ENCODE measurements around the gene SDR42E1. TPM values are rescaled to one million over a fixed set of nuclear protein-coding genes. Genes with fewer than 3 reads are reported as not detected.

SDR42E1 gene
- total and polyA plus RNA-seq, 7 experiments from 2014 or later = 2.2 to 12.1 (median 4.6) TPM

DNA sequence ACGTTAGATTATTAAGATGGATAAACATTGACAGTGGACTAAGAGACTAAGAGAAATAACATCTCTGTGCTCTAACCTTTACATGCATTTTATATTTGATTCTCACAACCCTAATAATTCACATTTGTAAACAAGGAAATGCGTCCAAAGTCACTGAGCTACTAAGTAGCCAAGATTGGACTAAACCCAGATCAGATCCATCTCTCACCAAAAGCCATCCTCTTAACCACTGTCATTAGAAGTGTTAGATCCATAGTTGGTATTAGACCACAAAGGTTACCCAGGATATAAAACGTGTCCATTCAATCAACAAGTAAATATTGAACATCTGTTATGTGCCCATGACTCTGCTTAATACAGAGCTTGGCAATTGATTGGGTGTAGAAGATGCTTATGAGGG, 29.0 kb upstream of the SDR42E1 start:
- H3K4me1 Mint-ChIP-seq = peaks cover 0 to 3% (median 0%) of the 10 kb centered on the region in 7 donors
- no peaks in the 10 kb centered on the region for H3K4me1 ChIP-seq (ENCODE audit: control insufficient read depth in 2 of 2, insufficient read depth in 2 of 2, low read length in 2 of 2)
- DNase-seq (no peak), ATAC-seq (no peak)
- no peak overlapping the region for H3K27ac Mint-ChIP-seq
- H3K36me3 Mint-ChIP-seq = no peaks in the 10 kb centered on the region
- intact Hi-C loops (cut with micrococcal nuclease) = no loop called here
- H3K9me3 Mint-ChIP-seq = no peaks in the 10 kb centered on the region
- no peaks in the 10 kb centered on the region for H3K9me3 ChIP-seq (ENCODE audit: control insufficient read depth in 2 of 3, low read length in 3 of 3)
- ChIA-PET POLR2A (no interaction called here), CTCF (no interaction called here)
- peaks cover 9 to 33% (median 17%) of the 10 kb centered on the region in 5 donors for H3K27me3 Mint-ChIP-seq
- H3K36me3 ChIP-seq (ENCODE audit: control insufficient read depth in 2 of 3, insufficient read depth in 3 of 3, low read length in 3 of 3) = no peaks in the 10 kb centered on the region
- H3K27ac ChIP-seq (ENCODE audit: low read depth, low read length) = no peak overlapping the region
- no peak overlapping the region for H3K4me3 ChIP-seq (ENCODE audit: low read length)
- no peaks in the 10 kb centered on the region for H3K27me3 ChIP-seq (ENCODE audit: control insufficient read depth in 2 of 2, insufficient read depth in 2 of 2, low read length in 2 of 2)
- H3K4me3 Mint-ChIP-seq = no peak overlapping the region

DNA sequence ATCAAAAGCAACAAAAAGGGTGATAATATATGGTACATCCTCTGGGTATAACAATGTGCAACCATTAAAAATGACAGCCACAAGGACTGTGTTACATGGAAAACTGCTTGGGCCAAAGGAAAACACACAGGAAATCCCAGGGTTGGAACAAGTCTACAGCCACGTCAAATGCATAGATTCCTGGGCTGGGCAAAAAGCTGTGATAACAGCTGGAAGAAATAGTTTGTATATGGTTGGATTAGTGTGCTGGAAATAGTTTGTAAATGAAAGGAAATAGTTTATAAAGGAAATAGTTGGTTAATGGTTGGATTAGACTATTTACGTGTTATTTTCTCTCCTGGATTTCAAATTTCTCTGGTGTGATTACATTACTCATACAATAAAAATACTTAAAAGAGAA, 26.4 kb upstream of the SDR42E1 start:
- DNase-seq (no peak), ATAC-seq (no peak)
- Mint-ChIP-seq H3K4me3 (no peak overlapping the region), H3K36me3 (no peaks in the 10 kb centered on the region), H3K27ac (no peak overlapping the region), H3K4me1 (peaks cover 0 to 3% (median 0%) of the 10 kb centered on the region in 7 donors), H3K27me3 (peaks cover 15 to 37% (median 20%) of the 10 kb centered on the region in 5 donors), H3K9me3 (peaks cover 0 to 1% (median 0%) of the 10 kb centered on the region in 11 donors)
- ChIA-PET POLR2A (no interaction called here), CTCF (no interaction called here)
- Histone ChIP-seq H3K4me1 (ENCODE audit: control insufficient read depth in 2 of 2, insufficient read depth in 2 of 2, low read length in 2 of 2) (no peaks in the 10 kb centered on the region), H3K36me3 (ENCODE audit: control insufficient read depth in 2 of 3, insufficient read depth in 3 of 3, low read length in 3 of 3) (no peaks in the 10 kb centered on the region), H3K9me3 (ENCODE audit: control insufficient read depth in 2 of 3, low read length in 3 of 3) (no peaks in the 10 kb centered on the region), H3K4me3 (ENCODE audit: low read length) (no peak overlapping the region), H3K27ac (ENCODE audit: low read depth, low read length) (no peak overlapping the region), H3K27me3 (ENCODE audit: control insufficient read depth in 2 of 2, insufficient read depth in 2 of 2, low read length in 2 of 2) (no peaks in the 10 kb centered on the region)
- intact Hi-C loops (cut with micrococcal nuclease) = no loop called here

GRCh38 chr16:82037251-82037650, 26.0 kb upstream of the SDR42E1 start:
- no peaks in the 10 kb centered on the region for H3K4me1 ChIP-seq (ENCODE audit: control insufficient read depth in 2 of 2, insufficient read depth in 2 of 2, low read length in 2 of 2)
- intact Hi-C loops (cut with micrococcal nuclease) = no loop called here
- no peak overlapping the region for H3K4me3 ChIP-seq (ENCODE audit: low read length)
- ATAC-seq (no peak), DNase-seq (no peak)
- peaks cover 0 to 1% (median 0%) of the 10 kb centered on the region in 11 donors for H3K9me3 Mint-ChIP-seq
- no peak overlapping the region for H3K27ac Mint-ChIP-seq
- no peaks in the 10 kb centered on the region for H3K9me3 ChIP-seq (ENCODE audit: control insufficient read depth in 2 of 3, low read length in 3 of 3)
- H3K36me3 Mint-ChIP-seq = no peaks in the 10 kb centered on the region
- H3K4me1 Mint-ChIP-seq = peaks cover 0 to 3% (median 0%) of the 10 kb centered on the region in 7 donors
- no peak overlapping the region for H3K27ac ChIP-seq (ENCODE audit: low read depth, low read length)
- H3K27me3 Mint-ChIP-seq = peaks cover 15 to 37% (median 23%) of the 10 kb centered on the region in 5 donors
- CTCF ChIA-PET = interaction anchor here (0.6 kb wide), 1 partner anchor 60 kb away, joined by 3 read pairs; no protein-coding TSS in a partner anchor
- POLR2A ChIA-PET = no interaction called here
- H3K27me3 ChIP-seq (ENCODE audit: control insufficient read depth in 2 of 2, insufficient read depth in 2 of 2, low read length in 2 of 2) = no peaks in the 10 kb centered on the region
- no peak overlapping the region for H3K4me3 Mint-ChIP-seq
- H3K36me3 ChIP-seq (ENCODE audit: control insufficient read depth in 2 of 3, insufficient read depth in 3 of 3, low read length in 3 of 3) = no peaks in the 10 kb centered on the region

GRCh38 chr16:82034981-82035612, 23.8 kb upstream of the SDR42E1 start, which contains the start of gene HSD17B2:
HSD17B2 (plus strand) TSS chr16:82035253; CDS start chr16:82035425, 172 bp downstream.
- H3K36me3 Mint-ChIP-seq = no peaks in the 10 kb centered on the region
- no peaks in the 10 kb centered on the region for H3K4me1 Mint-ChIP-seq
- DNase-seq = no peak
- H3K36me3 ChIP-seq (ENCODE audit: control insufficient read depth in 2 of 3, insufficient read depth in 3 of 3, low read length in 3 of 3) = no peaks in the 10 kb centered on the region
- no peaks in the 10 kb centered on the region for H3K4me1 ChIP-seq (ENCODE audit: control insufficient read depth in 2 of 2, insufficient read depth in 2 of 2, low read length in 2 of 2)
- H3K4me3 Mint-ChIP-seq = no peak within 1 kb of the TSS
- H3K27ac ChIP-seq (ENCODE audit: low read depth, low read length) = no peak within 1 kb of the TSS
- no peak within 1 kb of the TSS for H3K4me3 ChIP-seq (ENCODE audit: low read length)
- H3K27me3 ChIP-seq (ENCODE audit: control insufficient read depth in 2 of 2, insufficient read depth in 2 of 2, low read length in 2 of 2) = no peaks in the 10 kb centered on the region
- ChIA-PET CTCF (no interaction called here), POLR2A (no interaction called here)
- peaks cover 19 to 42% (median 27%) of the 10 kb centered on the region in 5 donors for H3K27me3 Mint-ChIP-seq
- H3K9me3 ChIP-seq (ENCODE audit: control insufficient read depth in 2 of 3, low read length in 3 of 3) = no peaks in the 10 kb centered on the region
- no peak within 1 kb of the TSS for H3K27ac Mint-ChIP-seq
- H3K9me3 Mint-ChIP-seq = peaks cover 0 to 1% (median 0%) of the 10 kb centered on the region in 11 donors
- ATAC-seq = no peak
- intact Hi-C loops (cut with micrococcal nuclease) = no loop called here

GRCh38 chr16:82033683-82034300, 22.5 kb upstream of the SDR42E1 start:
- intact Hi-C loops (cut with micrococcal nuclease) = no loop called here
- POLR2A ChIA-PET = no interaction called here
- no peak for DNase-seq
- H3K27ac ChIP-seq (ENCODE audit: low read depth, low read length) = no peak overlapping the region
- no peaks in the 10 kb centered on the region for H3K4me1 ChIP-seq (ENCODE audit: control insufficient read depth in 2 of 2, insufficient read depth in 2 of 2, low read length in 2 of 2)
- H3K9me3 ChIP-seq (ENCODE audit: control insufficient read depth in 2 of 3, low read length in 3 of 3) = no peaks in the 10 kb centered on the region
- Mint-ChIP-seq H3K27me3 (peaks cover 15 to 32% (median 27%) of the 10 kb centered on the region in 5 donors), H3K36me3 (no peaks in the 10 kb centered on the region), H3K4me3 (no peak overlapping the region), H3K9me3 (peaks cover 0 to 1% (median 0%) of the 10 kb centered on the region in 11 donors), H3K27ac (no peak overlapping the region), H3K4me1 (no peaks in the 10 kb centered on the region)
- no peak for ATAC-seq
- no peak overlapping the region for H3K4me3 ChIP-seq (ENCODE audit: low read length)
- CTCF ChIA-PET = no interaction called here
- H3K27me3 ChIP-seq (ENCODE audit: control insufficient read depth in 2 of 2, insufficient read depth in 2 of 2, low read length in 2 of 2) = no peaks in the 10 kb centered on the region
- H3K36me3 ChIP-seq (ENCODE audit: control insufficient read depth in 2 of 3, insufficient read depth in 3 of 3, low read length in 3 of 3) = no peaks in the 10 kb centered on the region

DNA sequence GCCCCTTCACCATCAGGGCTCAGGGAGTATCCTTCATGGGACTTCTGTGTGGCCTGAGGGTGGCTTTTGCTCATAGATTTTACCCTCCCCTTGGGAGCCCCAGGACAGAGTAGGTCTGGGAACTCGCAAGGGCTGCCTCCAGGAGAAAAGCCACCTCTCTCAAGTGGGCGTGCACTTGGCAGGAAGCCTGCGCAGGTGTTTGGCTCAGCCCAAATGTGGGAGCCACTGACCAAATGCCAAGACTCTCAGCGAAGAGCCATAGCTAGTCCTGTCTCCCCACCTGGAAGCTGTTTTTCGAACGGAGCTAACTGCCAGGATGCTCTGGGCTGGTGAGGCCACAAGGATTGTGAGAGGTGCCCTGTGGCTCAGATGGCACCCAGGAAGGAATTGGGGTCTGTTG, 21.7 kb upstream of the SDR42E1 start:
- no peak overlapping the region for H3K27ac ChIP-seq (ENCODE audit: low read depth, low read length)
- H3K9me3 Mint-ChIP-seq = peaks cover 0 to 1% (median 0%) of the 10 kb centered on the region in 11 donors
- H3K36me3 ChIP-seq (ENCODE audit: control insufficient read depth in 2 of 3, insufficient read depth in 3 of 3, low read length in 3 of 3) = no peaks in the 10 kb centered on the region
- H3K4me3 Mint-ChIP-seq = no peak overlapping the region
- no peaks in the 10 kb centered on the region for H3K4me1 ChIP-seq (ENCODE audit: control insufficient read depth in 2 of 2, insufficient read depth in 2 of 2, low read length in 2 of 2)
- ChIA-PET POLR2A (no interaction called here), CTCF (no interaction called here)
- H3K4me3 ChIP-seq (ENCODE audit: low read length) = no peak overlapping the region
- no peaks in the 10 kb centered on the region for H3K27me3 ChIP-seq (ENCODE audit: control insufficient read depth in 2 of 2, insufficient read depth in 2 of 2, low read length in 2 of 2)
- no peak for ATAC-seq
- intact Hi-C loops (cut with micrococcal nuclease) = no loop called here
- no peaks in the 10 kb centered on the region for H3K9me3 ChIP-seq (ENCODE audit: control insufficient read depth in 2 of 3, low read length in 3 of 3)
- no peaks in the 10 kb centered on the region for H3K36me3 Mint-ChIP-seq
- no peak for DNase-seq
- H3K4me1 Mint-ChIP-seq = no peaks in the 10 kb centered on the region
- no peak overlapping the region for H3K27ac Mint-ChIP-seq
- peaks cover 12 to 27% (median 26%) of the 10 kb centered on the region in 5 donors for H3K27me3 Mint-ChIP-seq
